ENCODE data around the gene IMPA2. TPM values are rescaled to one million over a fixed set of nuclear protein-coding genes. Genes with fewer than 3 reads are reported as not detected.

IMPA2 gene
- total and polyA plus RNA-seq, 2 of the 13 experiments (the other 11 are each of a cell fraction or from before 2014, with no cell fraction given) = 37.8 to 71.8 TPM

DNA sequence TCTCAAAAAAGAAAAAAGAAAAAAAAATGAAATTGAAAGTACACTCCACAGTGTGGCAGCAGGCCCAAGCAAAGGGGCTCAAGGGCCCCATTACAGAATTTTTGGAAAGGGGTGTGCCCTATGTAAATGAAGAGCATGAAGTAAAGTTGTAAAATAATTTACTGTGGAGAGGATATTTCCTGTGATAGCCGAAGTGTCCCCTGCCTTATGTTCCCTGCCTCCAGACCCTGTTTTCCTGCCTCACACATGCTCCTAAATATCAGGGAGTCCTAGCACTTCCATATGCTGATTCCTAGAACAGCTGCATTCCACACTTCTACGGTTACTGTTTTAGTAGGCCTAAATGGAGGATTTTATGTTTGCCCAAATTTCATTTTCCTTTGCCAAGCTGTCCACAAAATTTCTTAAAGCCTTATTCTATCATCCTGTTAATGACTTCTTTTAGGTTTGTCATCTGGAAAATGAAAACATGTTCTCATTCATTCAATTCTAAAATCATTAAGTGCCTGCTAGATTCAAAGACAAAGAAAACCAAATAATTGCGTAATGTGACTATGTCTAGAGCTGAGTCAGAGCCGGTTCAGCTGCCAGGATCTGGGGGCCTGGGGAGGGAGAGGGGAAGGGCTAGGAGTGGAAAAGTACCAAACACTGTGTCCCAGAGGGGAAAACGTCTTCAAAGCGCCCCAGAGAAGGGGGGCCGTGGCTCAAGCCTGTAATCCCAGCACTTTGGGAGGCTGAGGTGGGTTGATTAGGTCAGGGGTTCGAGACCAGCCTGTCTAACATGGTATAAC is 25.9 kb upstream of the IMPA2 start (continued):
- TF ChIP-seq, protein P1, sequence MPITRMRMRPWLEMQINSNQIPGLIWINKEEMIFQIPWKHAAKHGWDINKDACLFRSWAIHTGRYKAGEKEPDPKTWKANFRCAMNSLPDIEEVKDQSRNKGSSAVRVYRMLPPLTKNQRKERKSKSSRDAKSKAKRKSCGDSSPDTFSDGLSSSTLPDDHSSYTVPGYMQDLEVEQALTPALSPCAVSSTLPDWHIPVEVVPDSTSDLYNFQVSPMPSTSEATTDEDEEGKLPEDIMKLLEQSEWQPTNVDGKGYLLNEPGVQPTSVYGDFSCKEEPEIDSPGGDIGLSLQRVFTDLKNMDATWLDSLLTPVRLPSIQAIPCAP (CRISPR knock-in tag; IDR thresholded peaks at IDR 0.05; ENCODE audit: low read depth) = no peak
- no peak for TF ChIP-seq PRMT3 (CRISPR knock-in tag; IDR thresholded peaks at IDR 0.05; ENCODE audit: borderline replicate concordance, low read depth)
- TF ChIP-seq KDM1A (CRISPR knock-in tag; IDR thresholded peaks at IDR 0.05) = 0 out of 2 replicates have a peak, but pooled peaks have one; percentile 19
- no peak for TF ChIP-seq CBFB (CRISPR knock-in tag; IDR thresholded peaks at IDR 0.05)
- TF ChIP-seq RFX1 (IDR thresholded peaks at IDR 0.05) = no peak
- TF ChIP-seq, protein P2, sequence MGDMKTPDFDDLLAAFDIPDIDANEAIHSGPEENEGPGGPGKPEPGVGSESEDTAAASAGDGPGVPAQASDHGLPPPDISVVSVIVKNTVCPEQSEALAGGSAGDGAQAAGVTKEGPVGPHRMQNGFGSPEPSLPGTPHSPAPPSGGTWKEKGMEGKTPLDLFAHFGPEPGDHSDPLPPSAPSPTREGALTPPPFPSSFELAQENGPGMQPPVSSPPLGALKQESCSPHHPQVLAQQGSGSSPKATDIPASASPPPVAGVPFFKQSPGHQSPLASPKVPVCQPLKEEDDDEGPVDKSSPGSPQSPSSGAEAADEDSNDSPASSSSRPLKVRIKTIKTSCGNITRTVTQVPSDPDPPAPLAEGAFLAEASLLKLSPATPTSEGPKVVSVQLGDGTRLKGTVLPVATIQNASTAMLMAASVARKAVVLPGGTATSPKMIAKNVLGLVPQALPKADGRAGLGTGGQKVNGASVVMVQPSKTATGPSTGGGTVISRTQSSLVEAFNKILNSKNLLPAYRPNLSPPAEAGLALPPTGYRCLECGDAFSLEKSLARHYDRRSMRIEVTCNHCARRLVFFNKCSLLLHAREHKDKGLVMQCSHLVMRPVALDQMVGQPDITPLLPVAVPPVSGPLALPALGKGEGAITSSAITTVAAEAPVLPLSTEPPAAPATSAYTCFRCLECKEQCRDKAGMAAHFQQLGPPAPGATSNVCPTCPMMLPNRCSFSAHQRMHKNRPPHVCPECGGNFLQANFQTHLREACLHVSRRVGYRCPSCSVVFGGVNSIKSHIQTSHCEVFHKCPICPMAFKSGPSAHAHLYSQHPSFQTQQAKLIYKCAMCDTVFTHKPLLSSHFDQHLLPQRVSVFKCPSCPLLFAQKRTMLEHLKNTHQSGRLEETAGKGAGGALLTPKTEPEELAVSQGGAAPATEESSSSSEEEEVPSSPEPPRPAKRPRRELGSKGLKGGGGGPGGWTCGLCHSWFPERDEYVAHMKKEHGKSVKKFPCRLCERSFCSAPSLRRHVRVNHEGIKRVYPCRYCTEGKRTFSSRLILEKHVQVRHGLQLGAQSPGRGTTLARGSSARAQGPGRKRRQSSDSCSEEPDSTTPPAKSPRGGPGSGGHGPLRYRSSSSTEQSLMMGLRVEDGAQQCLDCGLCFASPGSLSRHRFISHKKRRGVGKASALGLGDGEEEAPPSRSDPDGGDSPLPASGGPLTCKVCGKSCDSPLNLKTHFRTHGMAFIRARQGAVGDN (CRISPR knock-in tag; IDR thresholded peaks at IDR 0.05) = no peak
- no peak for TF ChIP-seq ZNF615 (CRISPR knock-in tag; IDR thresholded peaks at IDR 0.05; ENCODE audit: borderline replicate concordance)
- TF ChIP-seq SOX6 (IDR thresholded peaks at IDR 0.05) = no peak
- peak; percentile 85 for TF ChIP-seq SOX6 (CRISPR knock-in tag; IDR thresholded peaks at IDR 0.05)
- TF ChIP-seq ZEB1 (IDR thresholded peaks at IDR 0.05; ENCODE audit: insufficient replicate concordance, low read depth) = no peak
- TF ChIP-seq ZNF572 (CRISPR knock-in tag; IDR thresholded peaks at IDR 0.05) = no peak
- TF ChIP-seq, protein P3, sequence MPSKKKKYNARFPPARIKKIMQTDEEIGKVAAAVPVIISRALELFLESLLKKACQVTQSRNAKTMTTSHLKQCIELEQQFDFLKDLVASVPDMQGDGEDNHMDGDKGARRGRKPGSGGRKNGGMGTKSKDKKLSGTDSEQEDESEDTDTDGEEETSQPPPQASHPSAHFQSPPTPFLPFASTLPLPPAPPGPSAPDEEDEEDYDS (CRISPR knock-in tag; IDR thresholded peaks at IDR 0.05) = no peak
- no peak for TF ChIP-seq MXI1 (IDR thresholded peaks at IDR 0.05; ENCODE audit: borderline replicate concordance, low read depth, low read length)
- TF ChIP-seq ZNF746 (CRISPR knock-in tag; IDR thresholded peaks at IDR 0.05) = peak; percentile 90; the same call in 1 of the 2 replicates
- TF ChIP-seq REL (CRISPR knock-in tag; conservative IDR thresholded peaks at IDR 0.05) = no peak
- TF ChIP-seq ZNF547 (CRISPR knock-in tag; IDR thresholded peaks at IDR 0.05) = no peak
- no peak for TF ChIP-seq ZNF556 (CRISPR knock-in tag; IDR thresholded peaks at IDR 0.05; ENCODE audit: borderline replicate concordance)
- 0 out of 2 replicates have a peak, but pooled peaks have one; percentile 57 for TF ChIP-seq ZMYM2 (CRISPR knock-in tag; IDR thresholded peaks at IDR 0.05)
- TF ChIP-seq GFI1 (CRISPR knock-in tag; IDR thresholded peaks at IDR 0.05; ENCODE audit: borderline replicate concordance) = peak; percentile 37; the same call in 1 of the 2 replicates
- no peak for TF ChIP-seq LCORL (IDR thresholded peaks at IDR 0.05)
- TF ChIP-seq LCORL (CRISPR knock-in tag; IDR thresholded peaks at IDR 0.05) = peak; percentile 58; the same call in 1 of the 2 replicates
- TF ChIP-seq HNRNPLL (IDR thresholded peaks at IDR 0.05; ENCODE audit: low read depth, low read length, poor library complexity, severe bottlenecking) = no peak
- TF ChIP-seq ZNF343 (CRISPR knock-in tag; IDR thresholded peaks at IDR 0.05) = no peak
- TF ChIP-seq ZNF224 (CRISPR knock-in tag; IDR thresholded peaks at IDR 0.05) = no peak

Measured in HepG2 (cell line).